Fibroblast of peridontal ligament (primary cell): ENCODE results near the gene FPR2.
A peak's percentile ranks its signal among the peaks of the same experiment; 100 is the strongest.
"Not testable (repeated sequence)": the region's sequence is repeated elsewhere in the genome, so short reads cannot be mapped to it uniquely, and the experiment has no call there.

Experiments used
- DNase-seq: peaks from one replicate; pipeline ENCODE4 v3.0.0-alpha.2; 2010; ENCODE audit errors: extremely low read depth

Gene FPR2

GRCh38 chr19:51760697-51761356, at the start of gene FPR2:
TSS of gene FPR2 (plus strand) at chr19:51761180. CDS start at chr19:51768659, 7,479 bp downstream.
- DNase-seq, result no peak

GRCh38 chr19:51711702-51712101, 49.3 kb upstream of the FPR2 start:
- DNase-seq, result no peak

GRCh38 chr19:51712461-51713081, 48.4 kb upstream of the FPR2 start:
- no peak for DNase-seq

GRCh38 chr19:51713319-51714285, 47.4 kb upstream of the FPR2 start:
- no peak for DNase-seq

GRCh38 chr19:51714848-51715247, 46.1 kb upstream of the FPR2 start:
- DNase-seq, result no peak

GRCh38 chr19:51715850-51716249, 45.1 kb upstream of the FPR2 start:
- no peak for DNase-seq

- no peak for DNase-seq
These were observed 44.1 kb upstream of the FPR2 start for GRCh38 chr19:51716925-51717324.

- DNase-seq, result no peak
These were observed 41.6 kb upstream of the FPR2 start for GRCh38 chr19:51719251-51719988.

- DNase-seq, result no peak
These were observed 39.1 kb upstream of the FPR2 start for GRCh38 chr19:51721905-51722304.

GRCh38 chr19:51722492-51722891, 38.5 kb upstream of the FPR2 start:
- DNase-seq, result no peak

- no peak for DNase-seq
These were observed 36.4 kb upstream of the FPR2 start for GRCh38 chr19:51724543-51724942.

GRCh38 chr19:51726049-51726448, 34.9 kb upstream of the FPR2 start:
- peak; percentile 22 for DNase-seq

- DNase-seq, result no peak
These were observed 33.6 kb upstream of the FPR2 start for GRCh38 chr19:51727349-51727880.

- peak; percentile 22 for DNase-seq
These were observed 31.2 kb upstream of the FPR2 start for GRCh38 chr19:51729781-51730180.

GRCh38 chr19:51733742-51734522, 27.0 kb upstream of the FPR2 start:
- no peak for DNase-seq

- peak; percentile 62 for DNase-seq
These were observed 25.1 kb upstream of the FPR2 start for GRCh38 chr19:51735759-51736449.

- no peak for DNase-seq
These were observed 23.6 kb upstream of the FPR2 start for GRCh38 chr19:51737389-51737788.

GRCh38 chr19:51737924-51738323, 23.1 kb upstream of the FPR2 start:
- no peak for DNase-seq

GRCh38 chr19:51738523-51738922, 22.5 kb upstream of the FPR2 start:
- DNase-seq, result not testable (repeated sequence)
